HG03095 (cell line): ENCODE data around the gene ZNF888.
"Not testable (repeated sequence)": the region's sequence is repeated elsewhere in the genome, so short reads cannot be mapped to it uniquely, and the experiment has no call there.

ENCODE experiments used
- ATAC-seq: cut with Tn5 transposase; IDR thresholded peaks from one replicate; pipeline ENCODE4 v1.9.1; 2021; ENCODE audit warnings: moderate library complexity; ENCODE audit not compliant: unreplicated experiment

ZNF888 gene

GRCh38 chr19:52922841-52923777, at the start of gene ZNF888:
Gene ZNF888 (minus strand): TSS chr19:52923428. CDS start chr19:52917873, 5,555 bp downstream.
- peak; percentile 90 for ATAC-seq

- ATAC-seq, result no peak
Measured at GRCh38 chr19:52967772-52968171, 44.5 kb upstream of the ZNF888 start.

- no peak for ATAC-seq
Measured at GRCh38 chr19:52963247-52963618, 40.0 kb upstream of the ZNF888 start.

- ATAC-seq, result peak; percentile 97
Measured at GRCh38 chr19:52962394-52963246, 39.4 kb upstream of the ZNF888 start, which contains the start of gene ZNF816. Gene ZNF816 (minus strand): TSS chr19:52962881. CDS start chr19:52956089, 6,792 bp downstream.

- no peak for ATAC-seq
Measured at GRCh38 chr19:52961981-52962380, 38.8 kb upstream of the ZNF888 start.

GRCh38 chr19:52959613-52960295, 36.5 kb upstream of the ZNF888 start:
- no peak for ATAC-seq

- ATAC-seq, result no peak
Measured at GRCh38 chr19:52957591-52957990, 34.4 kb upstream of the ZNF888 start.

- no peak for ATAC-seq
Measured at GRCh38 chr19:52956917-52957316, 33.7 kb upstream of the ZNF888 start.

GRCh38 chr19:52949422-52949821, 26.2 kb upstream of the ZNF888 start:
- no peak for ATAC-seq

GRCh38 chr19:52948025-52948770, 25.0 kb upstream of the ZNF888 start:
- ATAC-seq, result no peak

- ATAC-seq, result no peak
Measured at GRCh38 chr19:52946322-52947310, 23.4 kb upstream of the ZNF888 start.

GRCh38 chr19:52945652-52946321, 22.6 kb upstream of the ZNF888 start:
- ATAC-seq, result no peak

GRCh38 chr19:52944703-52945493, 21.7 kb upstream of the ZNF888 start:
- not testable (repeated sequence) for ATAC-seq

GRCh38 chr19:52943884-52944643, 20.8 kb upstream of the ZNF888 start:
- no peak for ATAC-seq

- no peak for ATAC-seq
Measured at GRCh38 chr19:52943134-52943883, 20.1 kb upstream of the ZNF888 start.

GRCh38 chr19:52942386-52943133, 19.3 kb upstream of the ZNF888 start:
- ATAC-seq, result peak; percentile 94
